Panc1 (cell line): Measurements from ENCODE around the gene PLEKHO1.

Experiments
- POLR2AphosphoS5 ChIP-seq: IDR thresholded peaks from 2 replicates; pipeline ENCODE4 v1.6.1; 2012; ENCODE audit warnings: mild to moderate bottlenecking, low read depth, low read length, moderate library complexity
- TCF7L2 ChIP-seq: IDR thresholded peaks from 2 replicates; pipeline ENCODE4 v1.6.1; 2011; ENCODE audit warnings: mild to moderate bottlenecking, low read depth, low read length, inconsistent platforms
- TF ChIP-seq, protein P1 (sequence below): fragments of 450-650 bp; IDR thresholded peaks from 2 replicates; pipeline ENCODE4 v1.5.1; 2017; ENCODE audit warnings: mild to moderate bottlenecking
- TF ChIP-seq, protein P2 (sequence below), 2 experiments: IDR thresholded peaks; 2 replicates each; pipeline ENCODE4 v1.6.1; 2011 to 2012; ENCODE audit warnings: low read depth in 2 of 2, control low read depth in 1 of 2, low read length in 1 of 2, mild to moderate bottlenecking in 1 of 2, moderate library complexity in 1 of 2; ENCODE audit not compliant: insufficient read depth in 1 of 2

DNA sequence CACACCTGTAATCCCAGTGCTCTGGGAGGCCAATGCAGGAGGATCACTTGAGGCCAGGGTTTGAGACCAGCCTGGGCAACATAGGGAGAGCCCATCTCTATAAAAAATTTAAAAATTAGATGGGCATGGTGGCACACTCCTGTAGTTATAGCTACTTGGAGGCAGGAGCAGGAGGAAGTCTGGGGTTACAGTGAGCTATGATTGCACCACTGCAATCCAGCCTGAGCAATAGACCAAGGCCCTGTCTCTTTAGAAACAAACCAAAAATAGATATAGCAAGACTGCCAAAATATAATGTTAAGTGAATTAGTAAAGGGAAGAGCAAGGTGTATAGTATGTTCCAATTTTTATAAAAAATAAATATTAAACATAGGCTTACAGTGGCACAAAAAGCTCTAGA, 28.8 kb downstream of the PLEKHO1 start:
- TF ChIP-seq, protein P1, sequence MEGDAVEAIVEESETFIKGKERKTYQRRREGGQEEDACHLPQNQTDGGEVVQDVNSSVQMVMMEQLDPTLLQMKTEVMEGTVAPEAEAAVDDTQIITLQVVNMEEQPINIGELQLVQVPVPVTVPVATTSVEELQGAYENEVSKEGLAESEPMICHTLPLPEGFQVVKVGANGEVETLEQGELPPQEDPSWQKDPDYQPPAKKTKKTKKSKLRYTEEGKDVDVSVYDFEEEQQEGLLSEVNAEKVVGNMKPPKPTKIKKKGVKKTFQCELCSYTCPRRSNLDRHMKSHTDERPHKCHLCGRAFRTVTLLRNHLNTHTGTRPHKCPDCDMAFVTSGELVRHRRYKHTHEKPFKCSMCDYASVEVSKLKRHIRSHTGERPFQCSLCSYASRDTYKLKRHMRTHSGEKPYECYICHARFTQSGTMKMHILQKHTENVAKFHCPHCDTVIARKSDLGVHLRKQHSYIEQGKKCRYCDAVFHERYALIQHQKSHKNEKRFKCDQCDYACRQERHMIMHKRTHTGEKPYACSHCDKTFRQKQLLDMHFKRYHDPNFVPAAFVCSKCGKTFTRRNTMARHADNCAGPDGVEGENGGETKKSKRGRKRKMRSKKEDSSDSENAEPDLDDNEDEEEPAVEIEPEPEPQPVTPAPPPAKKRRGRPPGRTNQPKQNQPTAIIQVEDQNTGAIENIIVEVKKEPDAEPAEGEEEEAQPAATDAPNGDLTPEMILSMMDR: no peak
- no peak for TF ChIP-seq TCF7L2
- TF ChIP-seq POLR2AphosphoS5: no peak
- TF ChIP-seq, protein P2, sequence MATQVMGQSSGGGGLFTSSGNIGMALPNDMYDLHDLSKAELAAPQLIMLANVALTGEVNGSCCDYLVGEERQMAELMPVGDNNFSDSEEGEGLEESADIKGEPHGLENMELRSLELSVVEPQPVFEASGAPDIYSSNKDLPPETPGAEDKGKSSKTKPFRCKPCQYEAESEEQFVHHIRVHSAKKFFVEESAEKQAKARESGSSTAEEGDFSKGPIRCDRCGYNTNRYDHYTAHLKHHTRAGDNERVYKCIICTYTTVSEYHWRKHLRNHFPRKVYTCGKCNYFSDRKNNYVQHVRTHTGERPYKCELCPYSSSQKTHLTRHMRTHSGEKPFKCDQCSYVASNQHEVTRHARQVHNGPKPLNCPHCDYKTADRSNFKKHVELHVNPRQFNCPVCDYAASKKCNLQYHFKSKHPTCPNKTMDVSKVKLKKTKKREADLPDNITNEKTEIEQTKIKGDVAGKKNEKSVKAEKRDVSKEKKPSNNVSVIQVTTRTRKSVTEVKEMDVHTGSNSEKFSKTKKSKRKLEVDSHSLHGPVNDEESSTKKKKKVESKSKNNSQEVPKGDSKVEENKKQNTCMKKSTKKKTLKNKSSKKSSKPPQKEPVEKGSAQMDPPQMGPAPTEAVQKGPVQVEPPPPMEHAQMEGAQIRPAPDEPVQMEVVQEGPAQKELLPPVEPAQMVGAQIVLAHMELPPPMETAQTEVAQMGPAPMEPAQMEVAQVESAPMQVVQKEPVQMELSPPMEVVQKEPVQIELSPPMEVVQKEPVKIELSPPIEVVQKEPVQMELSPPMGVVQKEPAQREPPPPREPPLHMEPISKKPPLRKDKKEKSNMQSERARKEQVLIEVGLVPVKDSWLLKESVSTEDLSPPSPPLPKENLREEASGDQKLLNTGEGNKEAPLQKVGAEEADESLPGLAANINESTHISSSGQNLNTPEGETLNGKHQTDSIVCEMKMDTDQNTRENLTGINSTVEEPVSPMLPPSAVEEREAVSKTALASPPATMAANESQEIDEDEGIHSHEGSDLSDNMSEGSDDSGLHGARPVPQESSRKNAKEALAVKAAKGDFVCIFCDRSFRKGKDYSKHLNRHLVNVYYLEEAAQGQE (IDR thresholded peaks at IDR 0.05; ENCODE audit: insufficient read depth in 1 of 2, low read depth in 2 of 2, low read length in 1 of 2): no peak
